Ovary (tissue), 9 donors: ENCODE measurements around the gene GLB1L3. TPM values are rescaled to one million over a fixed set of nuclear protein-coding genes. Genes with fewer than 3 reads are reported as not detected.

Source experiments
- DNase-seq, 5 donors: peaks; one replicate each; pipeline ENCODE4 v3.0.0-alpha.2; 2019 to 2020
- H3K27ac ChIP-seq, 2 donors: fragments of 200-600 bp; one replicate each; pipeline versions ENCODE4 v1.5.1 to v1.8.0; 2019 to 2022
- H3K27me3 ChIP-seq: fragments of 200-600 bp; one replicate; pipeline ENCODE4 v1.8.0; 2022
- H3K36me3 ChIP-seq: fragments of 200-600 bp; sonication (generic); one replicate; pipeline ENCODE4 v1.5.1; 2019
- H3K4me1 ChIP-seq: one replicate; pipeline ENCODE4 v1.8.1; 2013; ENCODE audit warnings: mild to moderate bottlenecking, moderate library complexity; ENCODE audit not compliant: insufficient read depth
- H3K4me3 ChIP-seq: fragments of 200-600 bp; sonication (generic); one replicate; pipeline ENCODE4 v1.5.1; 2017
- H3K9me3 ChIP-seq, 2 donors: fragments of 200-600 bp in 1 of 2; sonication (generic) in 1 of 2; one replicate each; pipeline versions ENCODE4 v1.5.1 to v1.8.1; 2013 to 2019; ENCODE audit warnings: mild to moderate bottlenecking in 1 of 2, moderate library complexity in 1 of 2
- CTCF ChIP-seq, 3 donors: fragments of 450-650 bp in 2 of 3; fragments of 200-600 bp in 1 of 3; IDR thresholded peaks; one replicate each; pipeline versions ENCODE4 v1.5.1 to v1.8.0; 2016 to 2022; ENCODE audit warnings: antibody characterized with exemption in 3 of 3, mild to moderate bottlenecking in 1 of 3
- EP300 ChIP-seq: sonication (generic); formaldehyde crosslinking; IDR thresholded peaks from one replicate; pipeline ENCODE4 v1.6.1; 2017; ENCODE audit warnings: antibody characterized with exemption
- POLR2A ChIP-seq: fragments of 450-650 bp; IDR thresholded peaks from one replicate; pipeline ENCODE4 v1.6.1; 2017; ENCODE audit warnings: antibody characterized with exemption, mild to moderate bottlenecking, moderate library complexity
- WGBS, 3 donors: extraction: QIAGEN DNeasy Blood & Tissue Kit in 1 of 3; methylation state at CpG; one replicate each; pipeline versions ENCODE4 v1.1.5 to v1.1.7; 2013 to 2017; 5-methylcytosine and 5-hydroxymethylcytosine counted together
- intact Hi-C, 4 donors: fragments of 100-400 bp; cut with DNase I; formaldehyde crosslinking; loops; one replicate each; pipeline versions ENCODE4 v1.11.0 to v1.15.1; 2022 to 2023
- polyA plus RNA-seq, 2 donors: library from polyadenylated mRNA; stranded (reverse); fragments of 200-250 nt in 1 of 2; fragments of 350-450 nt in 1 of 2; fragmentation: Illumina TruSeq in 1 of 2; extraction: RNeasy Lipid Tissue Mini Kit (QIAGEN cat#74804) in 1 of 2; gene quantifications; one replicate each; pipeline ENCODE4 v1.2.3, GENCODE V29; 2013 to 2014
- total RNA-seq, 7 donors: library from RNA; depleted of rRNA in 2 of 7; stranded (reverse); fragments of >200 nt in 2 of 7; fragmentation: NEBNext Ultra II Directional in 3 of 7; extraction: Animal tissue kit (Norgen Biotek cat#: 25700) in 3 of 7; gene quantifications; one replicate each; pipeline versions ENCODE4 v1.1.0 to v1.2.4, GENCODE V29; 2016 to 2023
- donor health status: DM: no; HTN: no; CAD: no; lungs with moderate emphysema.
- donor health status: DM: no; HTN: no; CAD: no.
- donor health status: Bipolar disorder and iron deficiency.
- donor health status: DM: yes; HTN: yes; CAD: no.
- donor health status: DM: no; HTN: no; CAD: no.
- donor health status: DM: yes; HTN: yes; CAD: no.

Gene GLB1L3
- total and polyA plus RNA-seq, 9 donors = 0.07 to 0.20 (median 0.12) TPM; not detected in 4

GRCh38 chr11:134271978-134272377 lies 4.2 kb upstream of the GLB1L3 start:
- Histone ChIP-seq H3K27me3 (no peaks in the 10 kb centered on the region), H3K4me1 (peaks cover 6% of the 10 kb centered on the region), H3K36me3 (no peaks in the 10 kb centered on the region), H3K4me3 (no peak overlapping the region), H3K9me3 (no peaks in the 10 kb centered on the region), H3K27ac (no peak overlapping the region)
- DNase-seq = no peak
- 85 to 94% (median 91%) methylated on average over 4 of the region's 4 CpGs for WGBS, 3 donors
- intact Hi-C loops = no loop called here
- no peak for TF ChIP-seq EP300
- no peak for TF ChIP-seq POLR2A
- no peak for TF ChIP-seq CTCF (IDR thresholded peaks at IDR 0.05)

DNA sequence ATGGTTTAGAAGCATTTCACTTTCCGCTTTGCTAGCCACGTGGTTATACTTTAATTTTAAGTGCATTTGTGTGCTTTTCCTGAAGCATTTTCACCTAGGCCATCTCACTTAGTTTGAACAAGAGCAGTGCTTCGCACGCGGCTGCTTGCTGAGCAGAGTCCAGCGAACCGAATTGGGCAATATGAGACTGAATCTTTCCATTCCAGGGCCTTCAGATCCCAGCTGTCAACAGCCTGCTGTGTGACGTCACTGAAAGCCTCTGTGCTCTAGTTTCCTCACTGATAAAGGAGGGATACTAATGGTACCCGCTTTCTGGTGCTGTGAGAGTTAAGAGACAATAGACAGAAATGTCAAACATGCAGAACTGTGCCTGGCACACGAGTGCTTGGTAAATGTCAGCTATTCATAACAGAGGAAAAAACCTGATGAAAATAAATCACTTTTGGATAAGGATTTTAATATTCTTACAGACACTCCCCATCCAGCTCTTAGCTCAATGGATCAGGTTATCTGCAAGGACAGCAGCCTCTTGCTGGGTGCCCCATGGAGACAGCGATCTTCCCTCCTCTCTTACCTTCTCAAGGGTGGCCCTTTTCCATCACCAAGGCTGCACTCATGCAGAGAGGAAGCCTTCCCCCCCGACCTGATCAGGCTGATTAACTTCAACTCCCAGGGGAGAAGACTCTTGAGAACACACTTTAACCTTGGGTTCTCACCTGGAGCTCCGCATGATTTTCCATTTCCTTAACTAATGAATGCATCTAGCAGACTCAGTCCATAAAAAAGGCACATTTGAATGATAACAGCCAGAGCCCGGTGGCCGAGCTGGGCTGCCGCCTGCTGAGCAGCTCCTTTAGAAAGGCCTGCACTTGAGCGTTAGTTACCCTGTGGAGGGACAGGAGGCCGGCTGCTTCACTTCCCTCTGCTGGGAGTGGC lies 3.5 kb upstream of the GLB1L3 start:
- no peak overlapping the region for H3K27ac ChIP-seq
- no peak for DNase-seq
- TF ChIP-seq CTCF (IDR thresholded peaks at IDR 0.05) = no peak
- no peak for TF ChIP-seq EP300
- TF ChIP-seq POLR2A = no peak
- 30 to 33% (median 32%) methylated on average over 18 of the region's 18 CpGs for WGBS, 3 donors
- intact Hi-C loops = no loop called here
- no peaks in the 10 kb centered on the region for H3K27me3 ChIP-seq
- no peak overlapping the region for H3K4me3 ChIP-seq
- no peaks in the 10 kb centered on the region for H3K9me3 ChIP-seq
- H3K36me3 ChIP-seq = no peaks in the 10 kb centered on the region
- peaks cover 6% of the 10 kb centered on the region for H3K4me1 ChIP-seq

DNA sequence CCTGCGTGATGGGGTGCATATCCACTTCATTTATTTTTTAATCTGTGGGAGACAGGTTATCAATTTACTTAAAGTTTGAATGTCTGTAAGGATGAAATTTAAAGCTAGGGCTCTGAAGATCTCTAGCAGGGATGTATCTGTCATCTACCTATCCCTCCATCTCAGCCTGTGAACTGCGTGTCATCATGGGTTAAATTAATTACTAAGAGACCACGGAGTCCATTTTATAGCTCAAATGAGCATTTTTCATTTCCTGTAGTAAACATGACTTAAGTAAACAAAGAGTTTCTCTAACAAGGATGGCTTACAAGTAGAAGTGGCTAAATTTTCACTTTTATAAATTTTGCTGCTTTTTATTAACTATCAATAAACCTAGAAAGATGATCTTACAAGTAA lies 2.9 kb upstream of the GLB1L3 start:
- Histone ChIP-seq H3K27me3 (no peaks in the 10 kb centered on the region), H3K4me1 (peaks cover 6% of the 10 kb centered on the region), H3K9me3 (peaks cover 0 to 2% of the 10 kb centered on the region in 2 donors), H3K27ac (no peak overlapping the region), H3K36me3 (no peaks in the 10 kb centered on the region), H3K4me3 (no peak overlapping the region)
- 32 to 38% (median 36%) methylated on average over 3 of the region's 3 CpGs for WGBS, 3 donors
- TF ChIP-seq CTCF (IDR thresholded peaks at IDR 0.05) (no peak), EP300 (no peak), POLR2A (no peak)
- intact Hi-C loops = no loop called here
- DNase-seq = no peak

DNA sequence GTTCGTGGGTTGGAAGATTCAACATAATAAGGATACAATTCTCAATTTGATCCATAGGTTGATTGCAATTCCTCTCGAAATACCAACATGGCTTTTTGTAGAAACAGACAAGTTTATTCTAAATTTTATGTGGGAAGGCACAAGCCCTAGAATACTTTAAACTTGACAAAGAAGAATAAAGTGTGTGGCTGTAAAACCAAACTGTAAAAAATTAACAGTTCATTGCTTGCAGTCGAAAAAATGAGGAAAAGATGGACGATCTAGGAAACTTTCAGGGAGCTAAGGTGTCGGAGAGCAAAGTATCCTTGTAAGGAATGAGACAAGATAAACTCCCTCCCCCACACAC lies 1.0 kb upstream of the GLB1L3 start:
- no peak for DNase-seq
- Histone ChIP-seq H3K4me3 (no peak overlapping the region), H3K4me1 (peaks cover 6% of the 10 kb centered on the region), H3K27ac (no peak overlapping the region), H3K27me3 (no peaks in the 10 kb centered on the region), H3K9me3 (peaks cover 0 to 3% of the 10 kb centered on the region in 2 donors), H3K36me3 (no peaks in the 10 kb centered on the region)
- intact Hi-C loops = no loop called here
- TF ChIP-seq EP300 = no peak
- no peak for TF ChIP-seq POLR2A
- no peak for TF ChIP-seq CTCF (IDR thresholded peaks at IDR 0.05)
- 16 to 22% (median 18%) methylated on average over 5 of the region's 5 CpGs for WGBS, 3 donors
